SU-DHL-6 (cell line): ENCODE data around the gene CLSTN2.
"Not testable (repeated sequence)": the region's sequence is repeated elsewhere in the genome, so short reads cannot be mapped to it uniquely, and the experiment has no call there.

Experiments used
- H2AFZ ChIP-seq: fragments of 200-600 bp; sonication (generic); 2 replicates; pipeline ENCODE4 v1.6.1; 2014; ENCODE audit warnings: low read depth, mild to moderate bottlenecking, moderate library complexity, mixed read lengths, antibody characterized with exemption, low read length; ENCODE audit not compliant: severe bottlenecking
- H3F3A ChIP-seq: fragments of 200-600 bp; shearing (Covaris generic); 2 replicates; pipeline ENCODE4 v1.6.0; 2016; ENCODE audit warnings: antibody characterized with exemption, mild to moderate bottlenecking; ENCODE audit not compliant: insufficient read depth
- H3K27ac ChIP-seq: fragments of 200-600 bp; sonication (generic); 2 replicates; pipeline ENCODE4 v1.5.1; 2016; ENCODE audit warnings: low read depth, mild to moderate bottlenecking, low read length, moderate library complexity, mixed read lengths
- H3K27me3 ChIP-seq: fragments of 200-600 bp; sonication (generic), shearing (Covaris generic); 2 replicates; pipeline ENCODE4 v1.6.0; 2014; ENCODE audit warnings: mild to moderate bottlenecking, low read length
- H3K36me3 ChIP-seq: fragments of 200-600 bp; sonication (generic); 2 replicates; pipeline ENCODE4 v1.6.1; 2014; ENCODE audit warnings: mild to moderate bottlenecking, low read length, mixed read lengths
- H3K4me2 ChIP-seq: fragments of 300-600, 200-600 bp; shearing (Covaris generic), sonication (generic); 2 replicates; pipeline ENCODE4 v1.6.0; 2014; ENCODE audit warnings: low read length, low read depth, mild to moderate bottlenecking; ENCODE audit not compliant: poor library complexity, severe bottlenecking
- H3K4me3 ChIP-seq: fragments of 200-600 bp; sonication (generic); 2 replicates; pipeline ENCODE4 v1.5.1; 2014; ENCODE audit warnings: antibody characterized with exemption, low read length, mild to moderate bottlenecking, mixed read lengths; ENCODE audit not compliant: insufficient read depth, poor library complexity, severe bottlenecking
- H3K79me2 ChIP-seq: fragments of 200-600 bp; sonication (generic); 2 replicates; pipeline ENCODE4 v1.6.1; 2014; ENCODE audit warnings: mild to moderate bottlenecking, low read length, moderate library complexity; ENCODE audit not compliant: insufficient read depth
- H3K9ac ChIP-seq: fragments of 200-600 bp; sonication (generic); 2 replicates; pipeline ENCODE4 v1.7.0; 2014; ENCODE audit warnings: mild to moderate bottlenecking, low read length
- H3K9me2 ChIP-seq: fragments of 200-600 bp; sonication (generic); replicated peaks from 2 replicates; pipeline ENCODE4 v1.6.1; 2014; ENCODE audit warnings: low read length; ENCODE audit not compliant: insufficient read depth
- H3K9me3 ChIP-seq: fragments of 200-600 bp; sonication (generic); 2 replicates; pipeline ENCODE4 v1.6.1; 2014; ENCODE audit warnings: low read length, mixed read lengths; ENCODE audit not compliant: insufficient read depth
- H4K20me1 ChIP-seq: fragments of 200-600 bp; sonication (generic); 2 replicates; pipeline ENCODE4 v1.6.1; 2014; ENCODE audit warnings: low read depth, mild to moderate bottlenecking, antibody characterized with exemption, low read length, moderate library complexity, mixed read lengths
- CTCF ChIP-seq: fragments of 200-600 bp; sonication (generic); IDR thresholded peaks from one replicate; pipeline ENCODE4 v1.5.1; 2017; ENCODE audit warnings: antibody characterized with exemption, mild to moderate bottlenecking, low read length, moderate library complexity; ENCODE audit not compliant: insufficient read depth, poor library complexity, severe bottlenecking
- EZH2phosphoT487 ChIP-seq: fragments of 200-600 bp; sonication (generic), shearing (Covaris generic); conservative IDR thresholded peaks from 2 replicates; pipeline ENCODE4 v1.6.1; 2018; ENCODE audit warnings: mild to moderate bottlenecking, antibody characterized with exemption, low read length, moderate library complexity, mixed read lengths

The CLSTN2 gene

GRCh38 chr3:140423146-140423545 is 488.2 kb downstream of the CLSTN2 start:
- Histone ChIP-seq H3K9me2 (no peaks in the 10 kb centered on the region), H3K36me3 (no peaks in the 10 kb centered on the region), H2AFZ (no peak overlapping the region), H3K9me3 (no peaks in the 10 kb centered on the region), H3K4me3 (no peak overlapping the region), H4K20me1 (no peaks in the 10 kb centered on the region), H3K79me2 (no peaks in the 10 kb centered on the region), H3K27ac (no peak overlapping the region), H3F3A (no peaks in the 10 kb centered on the region), H3K27me3 (no peaks in the 10 kb centered on the region), H3K9ac (no peak overlapping the region), H3K4me2 (no peak overlapping the region)
- no peak for TF ChIP-seq CTCF
- TF ChIP-seq EZH2phosphoT487, result no peak

- not testable (repeated sequence) for H3K9ac ChIP-seq, H3K9me3 ChIP-seq, H2AFZ ChIP-seq, H3K79me2 ChIP-seq, H3K36me3 ChIP-seq, H3K4me3 ChIP-seq, H4K20me1 ChIP-seq, H3K4me2 ChIP-seq, H3K9me2 ChIP-seq, H3K27me3 ChIP-seq, H3K27ac ChIP-seq, H3F3A ChIP-seq
Observed at GRCh38 chr3:140423574-140423973, 488.6 kb downstream of the CLSTN2 start.

- Histone ChIP-seq H3K9me3 (no peaks in the 10 kb centered on the region), H3K9ac (no peak overlapping the region), H3K4me2 (no peak overlapping the region), H2AFZ (no peak overlapping the region), H3F3A (no peaks in the 10 kb centered on the region), H3K36me3 (no peaks in the 10 kb centered on the region), H3K9me2 (no peaks in the 10 kb centered on the region), H3K27ac (no peak overlapping the region), H4K20me1 (no peaks in the 10 kb centered on the region), H3K4me3 (no peak overlapping the region), H3K79me2 (no peaks in the 10 kb centered on the region), H3K27me3 (no peaks in the 10 kb centered on the region)
- TF ChIP-seq EZH2phosphoT487 (no peak), CTCF (no peak)
Observed at GRCh38 chr3:140424211-140424610, 489.2 kb downstream of the CLSTN2 start.

- Histone ChIP-seq H3F3A (no peaks in the 10 kb centered on the region), H3K36me3 (no peaks in the 10 kb centered on the region), H3K9ac (no peak overlapping the region), H3K4me3 (no peak overlapping the region), H2AFZ (no peak overlapping the region), H3K4me2 (no peak overlapping the region), H4K20me1 (no peaks in the 10 kb centered on the region), H3K79me2 (no peaks in the 10 kb centered on the region), H3K9me3 (no peaks in the 10 kb centered on the region), H3K27me3 (no peaks in the 10 kb centered on the region), H3K9me2 (no peaks in the 10 kb centered on the region), H3K27ac (no peak overlapping the region)
- TF ChIP-seq EZH2phosphoT487 (no peak), CTCF (no peak)
Observed at GRCh38 chr3:140424726-140425125, 489.7 kb downstream of the CLSTN2 start.
